Stimulated activated CD4-positive, alpha-beta T cell treated with anti-CD3 and anti-CD28 coated beads, Interleukin-4, amount 100 ng/mL, for 4 hours (primary cell): ENCODE data around the gene SMARCA1.
A peak's percentile ranks its signal among the peaks of the same experiment; 100 is the strongest.
"Not testable (repeated sequence)": the region's sequence is repeated elsewhere in the genome, so short reads cannot be mapped to it uniquely, and the experiment has no call there.

Source experiments
- DNase-seq, 2 experiments: peaks; one replicate each; pipeline ENCODE4 v3.0.0-alpha.2; 2020

Gene SMARCA1

GRCh38 chrX:129523079-129523911 lies at the start of gene SMARCA1:
Gene SMARCA1 (minus strand): TSS chrX:129523490. CDS start chrX:129523370, 120 bp downstream.
- peak in 1 of 2 experiments; percentile 1 for DNase-seq

DNA sequence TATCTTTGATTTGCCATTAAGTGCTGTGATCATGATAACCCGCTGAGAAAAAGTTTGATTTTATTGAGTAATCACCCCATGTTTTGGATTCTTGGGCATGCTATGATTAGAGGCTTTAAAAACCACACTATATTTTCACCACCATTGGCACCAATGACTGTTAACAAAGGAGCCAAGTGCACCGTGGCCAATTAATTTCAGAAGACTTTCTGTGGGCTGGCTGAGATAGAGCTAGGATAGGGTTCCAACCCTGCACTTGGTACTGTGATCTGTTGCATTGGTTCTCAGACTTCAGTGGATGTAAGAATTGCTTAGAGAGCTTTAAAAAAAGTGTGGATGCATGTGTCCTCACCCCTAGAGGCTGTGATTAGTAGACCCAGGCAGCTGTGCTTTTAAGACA lies 49.1 kb upstream of the SMARCA1 start:
- DNase-seq = no peak

- no peak for DNase-seq
Observed at GRCh38 chrX:129568349-129568748, 45.1 kb upstream of the SMARCA1 start.

DNA sequence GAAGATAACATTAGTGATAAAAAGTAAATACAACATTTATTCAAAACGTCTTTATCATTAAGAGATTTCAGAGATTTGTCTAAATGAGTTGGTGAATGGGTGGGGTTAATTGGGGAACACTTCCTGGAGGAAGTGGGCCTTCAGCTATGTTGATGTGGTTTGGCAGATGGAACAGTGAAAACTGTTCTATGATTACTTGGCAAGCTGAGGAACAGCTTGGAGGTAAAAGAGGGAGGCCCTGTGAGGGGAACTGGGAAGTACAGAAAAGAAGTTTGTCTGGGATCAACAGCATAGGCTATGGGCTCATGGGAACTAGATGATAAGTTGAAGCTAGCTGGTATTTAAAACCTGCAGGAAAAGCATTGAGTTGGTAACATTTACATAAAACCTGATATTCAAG lies 42.8 kb upstream of the SMARCA1 start:
- DNase-seq = no peak

GRCh38 chrX:129565046-129565650 lies 41.9 kb upstream of the SMARCA1 start:
- no peak for DNase-seq

DNA sequence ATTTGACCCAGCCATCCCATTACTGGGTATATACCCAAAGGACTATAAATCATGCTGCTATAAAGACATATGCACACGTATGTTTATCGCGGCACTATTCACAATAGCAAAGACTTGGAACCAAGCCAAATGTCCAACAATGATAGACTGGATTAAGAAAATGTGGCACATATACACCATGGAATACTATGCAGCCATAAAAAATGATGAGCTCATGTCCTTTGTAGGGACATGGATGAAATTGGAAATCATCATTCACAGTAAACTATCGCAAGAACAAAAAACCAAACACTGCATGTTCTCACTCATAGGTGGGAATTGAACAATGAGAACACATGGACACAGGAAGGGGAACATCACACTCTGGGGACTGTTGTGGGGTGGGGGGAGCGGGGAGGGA lies 41.1 kb upstream of the SMARCA1 start:
- DNase-seq = not testable (repeated sequence)

DNA sequence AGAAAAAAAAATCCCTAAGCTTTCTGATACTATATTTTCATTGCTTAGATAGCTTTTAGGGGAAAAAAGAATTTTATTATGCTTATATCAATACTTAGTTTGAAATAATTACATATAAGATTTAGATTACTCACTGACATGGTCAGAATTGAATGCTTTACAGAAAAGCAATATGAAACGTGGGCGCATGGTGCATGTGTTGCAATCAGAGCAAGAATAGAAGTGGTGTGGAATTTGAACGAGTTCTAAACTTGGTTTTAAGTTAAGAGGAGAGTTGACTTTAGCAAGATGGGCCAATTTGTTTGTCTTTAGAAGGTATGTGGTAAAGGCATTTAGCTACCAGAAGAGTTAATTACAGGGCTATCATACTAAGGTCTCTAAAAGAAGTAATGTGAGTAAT lies 38.2 kb upstream of the SMARCA1 start:
- DNase-seq = no peak

DNA sequence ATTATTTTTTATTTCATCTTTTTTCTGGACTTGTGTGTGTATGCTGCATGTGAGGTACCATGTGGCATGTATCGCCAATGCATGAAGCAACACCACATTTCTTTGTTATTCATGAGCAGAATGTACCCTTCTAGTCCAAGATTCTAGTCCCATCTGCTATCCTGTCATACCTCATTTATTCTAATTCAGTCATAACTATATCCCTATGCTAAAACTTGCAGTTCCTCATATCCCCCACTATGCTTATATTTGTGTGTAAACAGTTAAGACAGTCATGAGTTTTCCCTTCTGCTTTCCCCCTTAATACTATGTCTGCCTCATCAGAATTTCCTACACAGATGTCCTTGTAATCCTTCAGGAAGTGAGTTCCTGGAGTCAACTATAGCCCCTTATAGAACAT lies 36.5 kb upstream of the SMARCA1 start:
- no peak for DNase-seq

DNA sequence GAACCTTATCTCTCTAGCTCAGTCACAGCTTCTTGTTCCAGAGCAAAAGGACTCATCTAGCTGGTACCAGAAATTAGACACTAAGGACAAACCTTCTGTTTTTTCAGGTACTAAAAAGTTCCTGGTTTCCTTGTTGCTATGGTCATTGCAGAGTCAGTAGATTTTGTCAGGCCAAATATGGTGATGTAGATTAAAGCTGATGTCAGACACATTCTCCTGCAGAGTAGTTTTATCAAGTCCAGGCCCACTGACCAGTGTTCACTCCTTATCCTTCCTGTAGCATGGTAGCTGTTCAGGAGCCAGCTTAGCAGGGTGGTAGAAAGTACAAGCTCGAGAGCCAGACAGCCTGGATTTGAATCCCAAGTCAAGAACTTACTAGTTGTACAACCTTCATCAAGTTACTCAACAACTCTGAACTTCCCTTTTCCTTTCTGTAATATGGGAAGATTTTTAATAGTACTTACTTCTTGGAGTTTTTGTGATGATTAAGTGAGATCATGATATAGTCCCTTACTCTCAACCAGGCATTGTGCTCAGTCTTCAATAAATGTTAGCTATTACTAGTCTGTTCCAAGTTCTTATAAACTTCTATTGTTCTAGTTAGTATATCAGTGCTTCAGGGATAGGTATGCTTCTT lies 34.7 kb upstream of the SMARCA1 start:
- no peak for DNase-seq

- no peak for DNase-seq
Observed at GRCh38 chrX:129556806-129557315, 33.6 kb upstream of the SMARCA1 start.

DNA sequence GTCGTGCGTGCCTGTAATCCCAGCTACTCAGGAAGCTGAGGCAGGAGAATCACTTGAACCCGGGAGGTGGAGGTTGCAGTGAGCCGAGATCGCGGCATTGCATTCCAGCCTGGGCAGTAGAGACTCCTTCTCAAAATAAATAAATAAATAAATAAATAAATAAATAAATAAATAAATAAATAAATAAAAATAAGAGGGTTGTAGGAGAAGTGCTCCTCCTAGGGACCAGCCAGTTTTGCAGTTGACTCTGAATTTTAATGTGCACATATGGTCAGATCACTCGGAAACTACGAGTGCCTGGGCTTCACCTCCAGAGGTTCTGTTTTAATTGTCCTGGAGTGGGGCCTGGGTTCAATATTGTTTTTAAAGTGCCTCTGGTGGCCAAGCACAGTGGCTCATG lies 31.5 kb upstream of the SMARCA1 start:
- not testable (repeated sequence) for DNase-seq

DNA sequence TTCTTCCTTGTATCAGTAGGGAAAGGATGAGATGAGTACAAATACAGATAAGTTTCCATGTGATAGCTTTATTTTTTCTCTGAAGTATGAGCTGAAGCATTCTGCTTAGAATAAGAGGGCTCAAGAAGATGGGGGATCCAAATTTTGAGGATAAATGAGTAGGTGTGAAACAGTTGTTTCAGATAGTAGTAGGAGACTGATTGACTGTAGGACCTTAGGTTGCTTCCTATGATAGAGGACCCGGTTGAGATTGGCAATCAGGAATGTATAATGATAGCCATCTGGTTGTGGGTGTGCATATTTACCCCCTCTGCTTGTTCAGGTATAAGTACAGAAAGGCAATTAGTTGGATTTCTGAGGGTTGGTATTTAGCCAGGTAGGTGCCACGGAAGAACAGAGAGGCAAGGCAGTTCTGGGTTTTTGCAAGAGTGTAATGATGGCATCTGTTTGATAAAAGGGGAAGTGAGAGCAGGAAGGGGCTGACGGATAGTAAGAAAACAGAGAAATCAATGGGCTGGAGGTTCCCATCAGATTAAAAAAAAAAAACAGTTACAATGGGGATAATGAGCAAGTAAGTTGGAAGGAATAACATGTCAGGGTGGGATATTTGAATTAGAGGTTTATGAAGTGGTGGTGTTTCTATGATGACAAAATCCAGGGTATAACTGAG lies 30.5 kb upstream of the SMARCA1 start:
- DNase-seq = no peak

- DNase-seq = no peak
Observed at GRCh38 chrX:129549124-129549523, 25.8 kb upstream of the SMARCA1 start.

- DNase-seq = no peak
Observed at GRCh38 chrX:129545408-129545807, 22.1 kb upstream of the SMARCA1 start.

- no peak for DNase-seq
Observed at GRCh38 chrX:129544780-129545179, 21.5 kb upstream of the SMARCA1 start.

DNA sequence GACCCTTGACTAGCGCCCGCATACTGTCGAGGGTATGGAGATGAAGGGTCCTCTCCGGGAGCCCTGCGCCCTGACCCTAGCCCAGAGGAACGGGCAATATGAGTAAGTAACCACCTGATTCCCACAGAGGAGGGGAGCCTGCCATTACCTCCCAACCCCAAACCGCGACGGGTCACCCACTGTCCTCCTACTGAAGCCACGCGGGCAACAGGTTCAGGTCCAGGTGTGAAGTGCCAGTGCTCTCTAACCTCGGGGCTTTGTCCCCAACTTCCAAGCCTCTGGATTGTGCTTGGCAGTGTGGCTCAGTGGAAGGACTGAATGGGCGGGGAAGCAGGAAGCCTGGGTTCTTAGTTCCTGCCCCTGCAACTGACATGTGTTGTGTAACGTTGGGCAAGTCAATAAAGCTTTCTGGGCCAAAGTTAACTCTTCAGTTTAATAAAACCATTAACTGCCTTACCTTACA lies 17.5 kb upstream of the SMARCA1 start:
- DNase-seq = no peak

- DNase-seq = peak; percentile 27 to 49
Observed at GRCh38 chrX:129540068-129540653, 16.9 kb upstream of the SMARCA1 start, which contains the start of gene OCRL. Gene OCRL (plus strand): TSS chrX:129540259. CDS start chrX:129540440, 181 bp downstream.

DNA sequence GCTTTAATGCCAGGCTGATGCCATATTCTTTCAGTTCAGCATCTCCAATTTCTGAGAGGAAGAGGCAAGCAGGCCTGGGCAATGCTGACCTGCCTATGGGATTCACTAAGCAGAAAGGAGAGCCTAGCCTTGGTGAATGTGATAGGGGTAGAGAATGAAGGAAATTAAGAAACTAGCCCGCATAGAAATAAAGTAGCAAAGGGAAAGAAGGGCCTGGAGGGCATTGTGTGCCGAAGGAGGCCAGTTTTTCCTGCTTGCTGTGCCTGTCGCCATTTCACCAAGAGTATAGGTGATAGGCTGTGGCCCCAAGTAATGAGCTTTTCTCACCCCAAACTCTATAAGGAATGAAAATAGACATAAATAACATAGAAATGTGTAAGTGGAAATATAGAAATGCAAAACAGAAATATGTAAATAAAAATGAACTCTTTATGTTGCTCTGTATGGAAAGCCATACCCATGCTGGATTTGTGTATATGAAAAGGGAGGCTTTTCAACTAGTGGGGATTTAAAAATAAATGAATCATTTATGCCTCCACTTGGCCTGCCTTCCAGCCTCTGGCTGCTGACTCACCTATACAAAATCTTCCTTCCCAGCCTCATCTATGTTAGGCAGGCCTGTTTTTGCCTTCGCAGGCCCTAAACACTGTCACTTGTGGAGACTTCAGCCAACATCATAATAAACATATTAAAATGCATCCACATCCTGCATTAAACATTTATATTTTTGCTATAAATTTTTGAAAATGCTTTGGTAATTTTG lies 11.7 kb upstream of the SMARCA1 start:
- DNase-seq = no peak

DNA sequence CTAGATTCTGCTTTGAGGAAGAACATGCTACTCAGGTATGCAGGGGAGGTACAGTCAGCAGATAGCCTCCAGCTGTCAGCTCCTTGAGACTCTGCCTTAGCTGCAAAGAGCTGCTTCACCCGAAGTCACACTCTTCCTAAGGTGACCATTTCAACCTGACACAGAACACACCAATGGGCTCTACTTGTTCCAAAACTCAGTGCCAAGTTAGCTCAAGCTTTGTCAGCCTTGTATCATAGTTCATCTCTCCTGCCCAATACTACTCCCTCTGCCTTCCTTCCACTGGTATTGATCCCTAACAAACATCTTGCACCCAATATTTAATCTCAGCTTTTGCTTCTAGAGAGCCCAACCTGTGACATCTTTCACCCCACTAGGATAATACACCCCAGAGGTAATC lies 7.8 kb upstream of the SMARCA1 start:
- no peak for DNase-seq

GRCh38 chrX:129530410-129530809 lies 7.1 kb upstream of the SMARCA1 start:
- no peak for DNase-seq

GRCh38 chrX:129529685-129530281 lies 6.5 kb upstream of the SMARCA1 start:
- DNase-seq = no peak
